Osteoblast (primary cell): ENCODE data around the gene GDNF. TPM values are rescaled to one million over a fixed set of nuclear protein-coding genes. Genes with fewer than 3 reads are reported as not detected.
A peak's percentile ranks its signal among the peaks of the same experiment; 100 is the strongest.
"Not testable (repeated sequence)": the region's sequence is repeated elsewhere in the genome, so short reads cannot be mapped to it uniquely, and the experiment has no call there.

Source experiments
- DNase-seq: peaks from one replicate; pipeline ENCODE4 v3.0.0; 2011; ENCODE audit warnings: low spot score, mixed read lengths; ENCODE audit not compliant: insufficient read length; ENCODE audit errors: missing footprints
- H2AFZ ChIP-seq: 2 replicates; pipeline ENCODE4 v1.6.0; 2011; ENCODE audit warnings: mild to moderate bottlenecking, low read length
- H3K27ac ChIP-seq: 2 replicates; pipeline ENCODE4 v1.5.1; 2011; ENCODE audit warnings: mild to moderate bottlenecking, low read depth, low read length, moderate library complexity
- H3K27me3 ChIP-seq: 2 replicates; pipeline ENCODE4 v1.6.0; 2012; ENCODE audit warnings: mild to moderate bottlenecking, control low read depth, inconsistent platforms, low read length, moderate library complexity; ENCODE audit not compliant: insufficient read depth
- H3K36me3 ChIP-seq: 2 replicates; pipeline ENCODE4 v1.5.1; 2011; ENCODE audit warnings: mild to moderate bottlenecking, low read length, control low read depth, moderate library complexity; ENCODE audit not compliant: insufficient read depth
- H3K4me1 ChIP-seq: 2 replicates; pipeline ENCODE4 v1.5.1; 2011; ENCODE audit warnings: mild to moderate bottlenecking, low read length, control low read depth, moderate library complexity; ENCODE audit not compliant: insufficient read depth
- H3K4me2 ChIP-seq: 2 replicates; pipeline ENCODE4 v1.6.0; 2011; ENCODE audit warnings: mild to moderate bottlenecking, low read length; ENCODE audit not compliant: insufficient read depth
- H3K4me3 ChIP-seq: fragments of 200-600 bp; sonication (generic); 3 replicates; pipeline ENCODE4 v1.5.1; 2012; ENCODE audit warnings: mild to moderate bottlenecking, low read length, inconsistent platforms; ENCODE audit not compliant: insufficient read depth
- H3K79me2 ChIP-seq: 2 replicates; pipeline ENCODE4 v1.6.0; 2012; ENCODE audit warnings: mild to moderate bottlenecking, low read length, control low read depth, inconsistent platforms; ENCODE audit not compliant: insufficient read depth
- H3K9me3 ChIP-seq: 2 replicates; pipeline ENCODE4 v1.5.1; 2011; ENCODE audit warnings: low read depth, low read length, control low read depth
- H4K20me1 ChIP-seq: 2 replicates; pipeline ENCODE4 v1.6.0; 2012; ENCODE audit warnings: mild to moderate bottlenecking, low read length, control low read depth; ENCODE audit not compliant: insufficient read depth
- total RNA-seq: library from RNA; depleted of rRNA; stranded (reverse); fragments of >200 nt; gene quantifications from 2 replicates; pipeline ENCODE4 v1.2.3, GENCODE V29; 2012
- TF ChIP-seq, protein P1 (sequence below): IDR thresholded peaks from 2 replicates; pipeline ENCODE4 v1.5.1; 2011; ENCODE audit warnings: mild to moderate bottlenecking, low read depth, low read length, moderate library complexity; ENCODE audit errors: extremely low read depth

Gene GDNF
- total RNA-seq, 1 donor, result 6.2 TPM

DNA sequence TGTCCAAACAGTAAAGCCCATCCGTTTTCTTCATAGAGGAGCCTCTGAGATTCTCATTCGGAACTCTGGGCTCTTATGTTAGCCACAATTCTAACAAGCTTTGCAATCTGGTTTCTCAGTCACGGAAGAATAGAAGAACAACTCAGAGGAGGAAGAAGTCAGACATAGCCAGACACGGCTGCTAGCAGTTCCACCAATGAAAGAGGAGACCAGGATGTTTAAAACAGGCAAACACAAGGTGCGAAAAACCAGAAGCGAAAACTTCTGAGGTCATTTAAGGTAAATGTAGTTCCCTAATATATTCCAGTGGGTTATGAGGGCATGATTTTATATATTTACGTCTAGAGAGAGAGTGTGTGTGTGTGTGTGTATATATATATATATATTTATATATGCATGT lies 34.1 kb upstream of the GDNF start:
- H2AFZ ChIP-seq, result no peak overlapping the region
- H3K79me2 ChIP-seq, result no peaks in the 10 kb centered on the region
- H3K27ac ChIP-seq, result no peak overlapping the region
- no peaks in the 10 kb centered on the region for H4K20me1 ChIP-seq
- TF ChIP-seq, protein P1, sequence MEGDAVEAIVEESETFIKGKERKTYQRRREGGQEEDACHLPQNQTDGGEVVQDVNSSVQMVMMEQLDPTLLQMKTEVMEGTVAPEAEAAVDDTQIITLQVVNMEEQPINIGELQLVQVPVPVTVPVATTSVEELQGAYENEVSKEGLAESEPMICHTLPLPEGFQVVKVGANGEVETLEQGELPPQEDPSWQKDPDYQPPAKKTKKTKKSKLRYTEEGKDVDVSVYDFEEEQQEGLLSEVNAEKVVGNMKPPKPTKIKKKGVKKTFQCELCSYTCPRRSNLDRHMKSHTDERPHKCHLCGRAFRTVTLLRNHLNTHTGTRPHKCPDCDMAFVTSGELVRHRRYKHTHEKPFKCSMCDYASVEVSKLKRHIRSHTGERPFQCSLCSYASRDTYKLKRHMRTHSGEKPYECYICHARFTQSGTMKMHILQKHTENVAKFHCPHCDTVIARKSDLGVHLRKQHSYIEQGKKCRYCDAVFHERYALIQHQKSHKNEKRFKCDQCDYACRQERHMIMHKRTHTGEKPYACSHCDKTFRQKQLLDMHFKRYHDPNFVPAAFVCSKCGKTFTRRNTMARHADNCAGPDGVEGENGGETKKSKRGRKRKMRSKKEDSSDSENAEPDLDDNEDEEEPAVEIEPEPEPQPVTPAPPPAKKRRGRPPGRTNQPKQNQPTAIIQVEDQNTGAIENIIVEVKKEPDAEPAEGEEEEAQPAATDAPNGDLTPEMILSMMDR, result no peak
- no peak overlapping the region for H3K4me2 ChIP-seq
- H3K9me3 ChIP-seq, result no peaks in the 10 kb centered on the region
- H3K4me3 ChIP-seq, result no peak overlapping the region
- DNase-seq, result no peak
- peaks cover 3% of the 10 kb centered on the region for H3K27me3 ChIP-seq
- H3K36me3 ChIP-seq, result no peaks in the 10 kb centered on the region
- H3K4me1 ChIP-seq, result peaks cover 9% of the 10 kb centered on the region

DNA sequence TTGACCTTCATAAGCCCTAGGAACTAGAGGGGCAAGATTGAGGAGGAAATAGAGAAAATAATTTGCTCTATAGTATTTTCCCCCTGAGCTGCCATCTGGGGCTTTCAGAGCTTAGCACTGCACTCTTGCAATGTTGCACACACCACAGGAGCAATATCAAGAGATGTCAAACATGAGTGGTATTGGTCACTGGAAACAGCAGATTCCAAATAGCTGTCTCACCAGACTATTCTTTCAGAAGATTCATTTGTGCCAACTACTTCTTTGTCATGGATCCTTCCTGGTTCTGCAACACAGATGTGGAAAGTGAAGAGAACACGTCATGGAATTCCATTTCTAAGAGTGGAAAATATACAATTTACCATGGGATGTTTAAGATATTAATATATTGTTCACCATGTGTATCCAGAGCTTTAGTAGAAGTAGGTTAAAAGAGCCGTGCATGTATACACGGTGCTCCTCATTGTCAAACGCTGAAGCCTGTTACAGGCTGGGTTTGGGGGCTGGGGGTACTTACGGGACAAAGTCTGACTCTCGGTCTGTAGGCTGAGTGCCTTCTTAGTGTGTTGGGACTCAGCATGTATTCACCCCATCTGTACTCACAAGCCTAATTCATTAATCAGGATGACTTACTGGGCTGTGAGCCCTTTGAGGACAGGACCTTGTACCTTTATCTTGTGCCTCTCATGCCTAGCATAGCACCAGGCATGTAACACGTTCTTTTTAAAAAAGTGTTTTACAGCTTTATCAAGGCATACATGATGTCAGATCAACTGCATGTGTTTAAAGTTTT lies 31.4 kb upstream of the GDNF start:
- H4K20me1 ChIP-seq, result no peaks in the 10 kb centered on the region
- no peak overlapping the region for H2AFZ ChIP-seq
- no peaks in the 10 kb centered on the region for H3K9me3 ChIP-seq
- no peaks in the 10 kb centered on the region for H3K79me2 ChIP-seq
- H3K4me3 ChIP-seq, result no peak overlapping the region
- no peaks in the 10 kb centered on the region for H3K27me3 ChIP-seq
- TF ChIP-seq, protein P1, result no peak
- no peak for DNase-seq
- no peaks in the 10 kb centered on the region for H3K36me3 ChIP-seq
- H3K4me1 ChIP-seq, result peaks cover 9% of the 10 kb centered on the region
- no peak overlapping the region for H3K4me2 ChIP-seq
- no peak overlapping the region for H3K27ac ChIP-seq

DNA sequence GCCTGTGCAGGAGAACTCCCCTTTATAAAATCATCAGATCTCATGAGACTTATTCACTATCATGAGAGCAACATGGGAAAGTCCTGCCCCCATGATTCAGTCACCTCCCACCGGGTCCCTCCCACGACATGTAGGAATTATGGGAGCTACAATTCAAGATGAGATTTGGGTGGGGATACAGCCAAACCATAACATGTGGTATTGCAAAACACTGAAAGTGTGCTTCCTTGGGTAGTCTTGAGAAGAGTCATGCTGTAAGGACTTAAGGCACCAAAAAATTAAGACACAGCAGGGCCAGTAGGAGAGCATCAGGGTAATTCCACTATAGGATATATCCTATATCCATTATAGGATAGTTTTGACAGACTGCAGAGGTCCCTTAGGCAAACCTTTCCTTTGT lies 29.4 kb upstream of the GDNF start:
- Histone ChIP-seq H4K20me1 (no peaks in the 10 kb centered on the region), H3K27me3 (no peaks in the 10 kb centered on the region), H3K27ac (no peak overlapping the region), H3K36me3 (no peaks in the 10 kb centered on the region), H3K4me1 (no peaks in the 10 kb centered on the region), H3K9me3 (no peaks in the 10 kb centered on the region), H2AFZ (no peak overlapping the region), H3K79me2 (no peaks in the 10 kb centered on the region), H3K4me3 (no peak overlapping the region), H3K4me2 (no peak overlapping the region)
- DNase-seq, result no peak
- TF ChIP-seq, protein P1, result no peak

DNA sequence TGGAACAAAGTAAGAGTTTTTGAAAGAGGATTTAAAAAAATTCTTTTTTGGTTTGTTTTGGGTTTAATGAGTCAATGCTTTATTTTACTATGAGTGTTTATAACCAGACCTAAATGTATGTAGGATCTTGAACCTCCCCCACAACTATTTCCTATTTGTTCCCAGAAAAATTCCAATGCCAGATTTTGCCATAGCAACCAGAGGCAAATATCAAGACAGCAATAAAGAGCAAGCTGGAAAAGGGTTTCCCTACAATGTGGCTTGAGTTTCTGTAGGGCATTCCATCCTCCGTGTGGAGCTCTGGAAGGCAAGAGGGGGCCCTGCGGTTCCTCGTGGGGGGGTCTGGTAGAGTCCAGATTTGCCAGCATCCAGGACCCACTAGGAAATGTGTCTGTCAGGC lies 27.8 kb upstream of the GDNF start:
- no peaks in the 10 kb centered on the region for H3K79me2 ChIP-seq
- H3K9me3 ChIP-seq, result no peaks in the 10 kb centered on the region
- no peaks in the 10 kb centered on the region for H3K36me3 ChIP-seq
- peak overlapping the region; percentile 10 for H3K4me2 ChIP-seq
- TF ChIP-seq, protein P1, result no peak
- H3K27ac ChIP-seq, result no peak overlapping the region
- DNase-seq, result peak; percentile 13
- no peaks in the 10 kb centered on the region for H4K20me1 ChIP-seq
- H2AFZ ChIP-seq, result no peak overlapping the region
- no peak overlapping the region for H3K4me3 ChIP-seq
- H3K27me3 ChIP-seq, result no peaks in the 10 kb centered on the region
- H3K4me1 ChIP-seq, result no peaks in the 10 kb centered on the region

DNA sequence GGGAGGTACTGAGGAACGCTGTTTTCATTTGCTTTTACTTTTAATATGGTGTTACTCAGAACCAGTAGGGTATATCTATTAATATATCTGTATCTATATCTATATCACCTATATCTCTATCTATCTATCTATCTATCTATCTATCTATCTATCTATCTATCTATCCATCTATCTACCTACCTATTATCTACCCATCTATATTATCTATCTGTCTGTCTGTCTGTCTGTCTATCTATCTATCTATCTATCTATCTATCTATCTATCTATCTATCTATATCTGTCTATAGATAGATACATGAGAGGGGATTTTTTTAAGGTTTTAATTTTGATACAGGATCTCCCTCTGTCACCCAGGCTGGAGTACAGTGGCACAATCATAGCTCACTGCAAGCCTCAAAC lies 23.1 kb upstream of the GDNF start:
- H3K4me3 ChIP-seq, H3K27ac ChIP-seq, H4K20me1 ChIP-seq, H3K4me1 ChIP-seq, H2AFZ ChIP-seq, H3K79me2 ChIP-seq, H3K4me2 ChIP-seq, H3K9me3 ChIP-seq, H3K36me3 ChIP-seq: not testable (repeated sequence)
- H3K27me3 ChIP-seq, result peaks cover 25% of the 10 kb centered on the region
- DNase-seq, result peak; percentile 5
